Measurements from ENCODE around the gene A2M. TPM values are rescaled to one million over a fixed set of nuclear protein-coding genes. Genes with fewer than 3 reads are reported as not detected.

A2M gene
- total RNA-seq, 1 donor from 2014 or later: 1.2 TPM

GRCh38 chr12:9027161-9028059 is 88.3 kb downstream of the A2M start:
- DNase-seq (ENCODE audit: extremely low spot score, unreplicated experiment): no peak
- H3K27ac Mint-ChIP-seq (ENCODE audit: unreplicated experiment): no peak overlapping the region
- no peaks in the 10 kb centered on the region for H3K36me3 Mint-ChIP-seq (ENCODE audit: unreplicated experiment)
- H3K27me3 Mint-ChIP-seq (ENCODE audit: unreplicated experiment): no peaks in the 10 kb centered on the region
- no peaks in the 10 kb centered on the region for H3K4me1 Mint-ChIP-seq (ENCODE audit: unreplicated experiment)
- H3K4me3 Mint-ChIP-seq (ENCODE audit: unreplicated experiment): no peak overlapping the region
- TF ChIP-seq, protein P1, sequence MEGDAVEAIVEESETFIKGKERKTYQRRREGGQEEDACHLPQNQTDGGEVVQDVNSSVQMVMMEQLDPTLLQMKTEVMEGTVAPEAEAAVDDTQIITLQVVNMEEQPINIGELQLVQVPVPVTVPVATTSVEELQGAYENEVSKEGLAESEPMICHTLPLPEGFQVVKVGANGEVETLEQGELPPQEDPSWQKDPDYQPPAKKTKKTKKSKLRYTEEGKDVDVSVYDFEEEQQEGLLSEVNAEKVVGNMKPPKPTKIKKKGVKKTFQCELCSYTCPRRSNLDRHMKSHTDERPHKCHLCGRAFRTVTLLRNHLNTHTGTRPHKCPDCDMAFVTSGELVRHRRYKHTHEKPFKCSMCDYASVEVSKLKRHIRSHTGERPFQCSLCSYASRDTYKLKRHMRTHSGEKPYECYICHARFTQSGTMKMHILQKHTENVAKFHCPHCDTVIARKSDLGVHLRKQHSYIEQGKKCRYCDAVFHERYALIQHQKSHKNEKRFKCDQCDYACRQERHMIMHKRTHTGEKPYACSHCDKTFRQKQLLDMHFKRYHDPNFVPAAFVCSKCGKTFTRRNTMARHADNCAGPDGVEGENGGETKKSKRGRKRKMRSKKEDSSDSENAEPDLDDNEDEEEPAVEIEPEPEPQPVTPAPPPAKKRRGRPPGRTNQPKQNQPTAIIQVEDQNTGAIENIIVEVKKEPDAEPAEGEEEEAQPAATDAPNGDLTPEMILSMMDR (IDR thresholded peaks at IDR 0.05): no peak
- no peaks in the 10 kb centered on the region for H3K9me3 Mint-ChIP-seq (ENCODE audit: unreplicated experiment)

GRCh38 chr12:9024512-9024911 is 91.2 kb downstream of the A2M start:
- no peak overlapping the region for H3K27ac Mint-ChIP-seq (ENCODE audit: unreplicated experiment)
- H3K4me1 Mint-ChIP-seq (ENCODE audit: unreplicated experiment): no peaks in the 10 kb centered on the region
- H3K4me3 Mint-ChIP-seq (ENCODE audit: unreplicated experiment): no peak overlapping the region
- no peaks in the 10 kb centered on the region for H3K27me3 Mint-ChIP-seq (ENCODE audit: unreplicated experiment)
- H3K9me3 Mint-ChIP-seq (ENCODE audit: unreplicated experiment): no peaks in the 10 kb centered on the region
- TF ChIP-seq, protein P1 (IDR thresholded peaks at IDR 0.05): no peak
- DNase-seq (ENCODE audit: extremely low spot score, unreplicated experiment): no peak
- no peaks in the 10 kb centered on the region for H3K36me3 Mint-ChIP-seq (ENCODE audit: unreplicated experiment)

DNA sequence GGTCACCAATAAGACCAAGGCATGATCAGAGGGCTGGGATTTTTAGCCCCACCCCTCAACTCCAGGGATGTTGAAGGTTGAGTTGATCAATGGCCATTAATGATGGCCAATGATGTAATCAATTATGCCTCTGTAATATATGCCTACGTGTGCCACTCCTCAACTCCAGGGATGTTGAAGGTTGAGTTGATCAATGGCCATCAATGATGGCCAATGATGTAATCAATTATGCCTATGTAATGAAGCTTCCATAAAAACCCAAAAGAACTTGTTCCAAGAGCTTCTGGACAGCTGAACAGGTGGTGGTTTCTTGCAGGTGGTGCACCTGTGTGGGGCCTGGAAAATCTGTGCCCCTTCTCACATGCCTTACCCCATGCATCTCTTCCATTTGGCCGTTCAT is 93.1 kb downstream of the A2M start:
- Mint-ChIP-seq H3K27ac (ENCODE audit: unreplicated experiment) (no peak overlapping the region), H3K27me3 (ENCODE audit: unreplicated experiment) (no peaks in the 10 kb centered on the region), H3K9me3 (ENCODE audit: unreplicated experiment) (no peaks in the 10 kb centered on the region), H3K36me3 (ENCODE audit: unreplicated experiment) (no peaks in the 10 kb centered on the region), H3K4me3 (ENCODE audit: unreplicated experiment) (no peak overlapping the region), H3K4me1 (ENCODE audit: unreplicated experiment) (no peaks in the 10 kb centered on the region)
- DNase-seq (ENCODE audit: extremely low spot score, unreplicated experiment): no peak
- TF ChIP-seq, protein P1 (IDR thresholded peaks at IDR 0.05): no peak

Other genes starting within 250 kb of the A2M start
- gene PHC1, start 201.4 kb downstream of the A2M start, total RNA-seq: 42.3 and 47.0 TPM in 2 replicates
- 126 and 138 TPM in 2 replicates for gene M6PR, start 166.3 kb downstream of the A2M start, total RNA-seq
- gene KLRG1, start 126.4 kb downstream of the A2M start, total RNA-seq: 0.94 TPM in 1 of 2 replicates, not detected in the other
- not detected in 2 replicates for gene PZP, start 92.5 kb upstream of the A2M start, total RNA-seq